Measurements from ENCODE around the gene PDE11A.
"Not testable (repeated sequence)": the region's sequence is repeated elsewhere in the genome, so short reads cannot be mapped to it uniquely, and the experiment has no call there.

PDE11A gene

GRCh38 chr2:178074123-178075005 lies 1.8 kb upstream of the PDE11A start:
- DNase-seq: peak; percentile 46

- DNase-seq: no peak
These were observed 586 bp downstream of the PDE11A start for GRCh38 chr2:178072000-178072382.

- no peak for DNase-seq
These were observed 1.8 kb downstream of the PDE11A start for GRCh38 chr2:178070824-178071223.

GRCh38 chr2:178069551-178069950 lies 3.0 kb downstream of the PDE11A start:
- DNase-seq: no peak

- no peak for DNase-seq
These were observed 3.6 kb downstream of the PDE11A start for GRCh38 chr2:178068823-178069454.

- DNase-seq: no peak
These were observed 5.5 kb downstream of the PDE11A start for GRCh38 chr2:178066890-178067669.

- DNase-seq: no peak
These were observed 6.3 kb downstream of the PDE11A start for GRCh38 chr2:178066324-178066723.

GRCh38 chr2:178059681-178060080 lies 12.9 kb downstream of the PDE11A start:
- DNase-seq: no peak

GRCh38 chr2:178059111-178059510 lies 13.5 kb downstream of the PDE11A start:
- DNase-seq: no peak

- DNase-seq: no peak
These were observed 15.3 kb downstream of the PDE11A start for GRCh38 chr2:178057179-178057680.

GRCh38 chr2:178056345-178056744 lies 16.2 kb downstream of the PDE11A start:
- no peak for DNase-seq

GRCh38 chr2:178051257-178051656 lies 21.3 kb downstream of the PDE11A start:
- not testable (repeated sequence) for DNase-seq

GRCh38 chr2:178047391-178047790 lies 25.2 kb downstream of the PDE11A start:
- no peak for DNase-seq

GRCh38 chr2:178044836-178045235 lies 27.7 kb downstream of the PDE11A start:
- DNase-seq: no peak

GRCh38 chr2:178043266-178043665 lies 29.3 kb downstream of the PDE11A start:
- DNase-seq: no peak

- DNase-seq: not testable (repeated sequence)
These were observed 39.0 kb downstream of the PDE11A start for GRCh38 chr2:178033583-178033982.

GRCh38 chr2:178029342-178029741 lies 43.2 kb downstream of the PDE11A start:
- DNase-seq: no peak

GRCh38 chr2:178025551-178026185 lies 46.9 kb downstream of the PDE11A start:
- no peak for DNase-seq

- no peak for DNase-seq
These were observed 54.4 kb downstream of the PDE11A start for GRCh38 chr2:178018141-178018540.

- DNase-seq: no peak
These were observed 56.0 kb downstream of the PDE11A start for GRCh38 chr2:178016612-178017011.

GRCh38 chr2:178012639-178013038 lies 59.9 kb downstream of the PDE11A start:
- DNase-seq: no peak

GRCh38 chr2:178009813-178010212 lies 62.8 kb downstream of the PDE11A start:
- DNase-seq: no peak
